SIG-M5 (cell line): ENCODE data around the gene AHDC1.
"Not testable (repeated sequence)": the region's sequence is repeated elsewhere in the genome, so short reads cannot be mapped to it uniquely, and the experiment has no call there.

Experiments used
- DNase-seq: peaks from one replicate; lab custom pipeline; 2025; lab: John Stamatoyannopoulos, UW

AHDC1 gene

DNA sequence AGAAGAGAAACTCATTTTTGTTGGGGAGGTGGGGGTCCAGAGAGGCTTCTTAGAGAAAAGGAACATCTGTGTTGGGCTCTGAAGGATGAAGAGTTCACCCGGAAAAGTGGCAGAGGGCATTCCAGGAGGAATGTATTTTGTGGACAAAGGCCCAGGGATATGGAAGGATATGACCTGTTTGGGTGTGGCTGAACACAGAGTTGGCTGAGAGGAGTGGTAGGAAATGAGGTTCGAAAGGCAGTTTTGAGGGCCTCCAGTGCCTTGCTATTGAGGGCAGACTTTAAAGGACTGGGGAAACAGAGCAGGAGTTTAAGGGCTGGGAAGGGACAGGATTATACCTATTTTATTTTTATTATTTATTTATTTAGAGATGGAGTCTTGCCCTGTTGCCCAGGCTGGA lies 86.6 kb downstream of the AHDC1 start:
- no peak for DNase-seq

DNA sequence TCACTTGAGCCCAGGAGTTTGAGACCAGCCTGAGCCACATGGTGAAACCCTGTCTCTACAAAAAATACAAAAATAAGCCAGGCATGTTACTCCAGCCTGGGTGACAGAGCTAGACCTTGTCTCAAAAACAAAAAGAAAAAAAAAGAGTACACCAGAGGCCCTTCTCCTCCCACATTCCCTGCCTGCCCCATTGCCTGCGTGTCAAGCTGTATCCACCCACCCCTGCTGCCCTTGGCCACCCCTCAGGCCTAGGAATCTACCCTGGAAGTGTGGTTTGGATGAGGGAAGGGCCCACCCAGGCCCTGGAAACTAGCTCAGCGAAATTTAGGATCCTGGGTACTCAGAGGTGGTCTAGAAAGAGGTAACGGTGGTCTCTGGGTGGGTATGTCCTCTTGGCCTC lies 88.3 kb downstream of the AHDC1 start:
- no peak for DNase-seq

GRCh38 chr1:27513958-27514357 lies 90.0 kb downstream of the AHDC1 start:
- no peak for DNase-seq

- no peak for DNase-seq
Observed at GRCh38 chr1:27513528-27513927, 90.4 kb downstream of the AHDC1 start.

DNA sequence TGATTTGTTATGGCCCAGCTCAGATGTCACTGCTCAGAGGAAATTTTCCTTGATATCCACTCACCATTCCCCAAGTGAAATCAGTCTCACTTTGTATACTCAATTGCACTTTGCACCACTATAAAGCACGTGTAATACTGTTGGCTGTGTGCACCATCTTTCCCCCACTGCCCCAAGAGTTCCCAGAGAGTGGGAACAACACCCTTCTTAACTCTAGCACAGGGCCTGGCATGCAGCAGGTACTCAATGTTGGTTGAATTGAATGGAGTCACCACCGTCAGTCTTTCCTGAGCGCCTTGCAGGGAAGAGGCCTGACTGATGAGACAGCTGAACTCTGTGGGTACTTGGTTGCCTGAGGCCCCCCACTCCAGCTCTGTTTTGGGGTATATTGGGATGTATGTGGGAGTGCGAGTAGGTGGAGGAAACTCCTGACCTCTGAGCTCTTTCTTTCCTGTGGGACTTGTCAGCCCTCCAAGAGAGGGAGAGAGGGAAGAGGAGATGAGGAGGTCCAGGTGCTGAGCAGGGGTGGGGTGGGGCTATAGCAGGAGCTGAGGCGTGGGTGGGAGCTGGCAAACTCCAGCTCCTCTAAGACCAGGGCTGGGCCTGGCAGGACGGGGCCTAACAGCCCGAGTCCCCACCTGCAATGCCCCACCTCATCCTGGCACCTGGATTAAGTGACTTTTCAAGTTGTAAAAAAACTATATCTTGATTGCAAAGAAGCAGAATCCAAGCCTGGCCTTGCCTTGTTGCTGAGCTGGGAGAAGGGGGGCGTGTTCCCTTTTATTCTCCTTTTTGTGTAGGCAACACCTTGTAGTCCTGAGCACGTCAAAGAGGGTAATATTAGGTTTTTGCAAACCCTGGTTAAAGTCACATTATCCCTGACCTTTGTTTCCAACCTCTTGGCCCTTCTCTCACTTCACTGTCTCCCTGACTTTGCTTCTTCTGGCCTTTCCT lies 94.5 kb downstream of the AHDC1 start:
- no peak for DNase-seq

DNA sequence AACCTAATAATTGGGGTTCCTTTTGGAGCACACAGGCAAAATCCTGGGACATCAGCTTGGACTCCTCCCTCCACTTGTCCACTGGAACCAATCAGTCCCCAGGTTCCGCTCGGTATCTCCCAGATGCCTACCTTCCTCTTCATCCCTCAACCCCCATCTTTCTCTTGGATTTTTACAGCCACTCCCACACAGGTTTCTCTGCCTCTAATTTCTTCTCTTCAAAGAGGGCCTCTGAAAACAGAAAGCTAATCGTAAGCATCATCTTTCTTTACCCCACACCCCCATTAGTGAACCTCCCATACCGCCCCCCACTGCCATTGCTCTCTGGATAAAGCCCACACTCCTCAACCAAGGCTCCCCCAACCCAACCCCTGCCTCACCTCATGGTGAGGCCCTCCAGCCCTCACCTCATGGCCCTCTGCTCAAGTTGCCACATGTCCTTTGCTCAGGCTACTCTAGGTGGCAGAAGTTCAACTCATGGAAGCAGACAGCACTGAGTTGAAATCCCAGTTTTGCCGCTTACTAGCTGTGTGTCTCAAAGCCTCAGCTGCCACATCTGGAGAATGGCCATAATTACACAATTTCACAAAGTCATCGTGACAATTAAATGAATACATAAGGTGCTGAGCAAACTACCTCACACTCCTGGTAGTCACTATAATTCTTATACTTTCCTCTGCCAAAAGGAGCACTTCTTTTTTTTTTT lies 95.8 kb downstream of the AHDC1 start:
- DNase-seq: no peak

DNA sequence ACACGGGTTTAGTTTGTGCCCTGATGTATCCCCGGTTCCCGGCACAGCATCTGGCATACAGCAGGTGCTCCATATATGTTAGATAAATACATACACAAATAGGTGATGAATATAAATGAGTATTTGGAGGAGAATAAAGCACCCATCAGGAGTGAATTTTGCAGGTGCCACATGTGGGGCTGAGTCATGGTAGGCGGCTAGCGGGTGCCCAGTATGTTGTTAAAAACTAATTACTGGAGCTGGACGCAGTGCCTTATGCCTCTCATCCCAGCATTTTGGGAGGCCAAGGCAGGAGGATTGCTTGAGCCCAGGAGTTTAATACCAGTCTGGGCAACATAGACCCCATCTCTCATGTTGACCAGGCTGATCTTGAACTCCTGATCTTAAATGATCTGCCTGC lies 97.2 kb downstream of the AHDC1 start:
- DNase-seq: no peak

GRCh38 chr1:27505420-27505680 lies 98.6 kb downstream of the AHDC1 start:
- no peak for DNase-seq

GRCh38 chr1:27504588-27505419 lies 99.1 kb downstream of the AHDC1 start:
- no peak for DNase-seq

- DNase-seq: no peak
Observed at GRCh38 chr1:27503844-27504587, 99.9 kb downstream of the AHDC1 start.

DNA sequence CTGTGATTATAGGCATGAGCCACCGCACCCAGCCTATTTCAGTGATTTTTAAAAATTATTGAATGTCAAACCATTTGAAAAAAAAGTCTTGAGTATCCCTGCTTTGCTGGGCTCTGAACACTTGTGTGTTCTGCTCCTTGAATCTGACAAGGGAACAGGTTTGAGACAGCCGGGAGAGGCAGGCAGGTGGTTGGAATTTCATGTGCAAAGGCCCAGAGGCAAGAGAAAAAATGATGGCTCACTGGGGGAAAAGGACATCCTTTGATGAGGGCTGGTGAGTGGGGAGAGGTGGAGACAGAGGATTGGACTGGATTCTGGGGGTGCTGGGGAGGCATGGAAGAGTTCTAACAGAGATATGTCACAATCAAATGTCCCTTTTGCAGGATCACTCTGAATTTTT lies 100.9 kb downstream of the AHDC1 start:
- no peak for DNase-seq

GRCh38 chr1:27501159-27501558 lies 102.8 kb downstream of the AHDC1 start:
- DNase-seq: not testable (repeated sequence)

DNA sequence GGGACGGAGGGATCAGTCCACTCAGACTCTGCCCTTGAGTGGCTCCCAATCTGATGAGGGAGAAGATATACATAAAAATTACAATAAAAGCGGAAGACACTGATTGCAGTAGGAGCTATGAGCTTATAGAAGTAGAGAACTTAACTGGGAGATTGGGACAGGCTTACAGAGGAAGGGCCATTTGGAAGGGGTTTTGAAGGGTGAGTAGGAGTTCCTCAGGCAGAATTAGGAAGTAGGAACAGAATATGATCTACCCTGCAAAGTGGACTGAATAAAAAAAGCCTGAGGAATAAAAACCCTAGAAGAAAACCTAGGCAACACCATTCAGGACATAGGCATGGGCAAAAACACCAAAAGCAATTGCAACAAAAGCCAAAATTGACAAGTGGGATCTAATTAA lies 104.8 kb downstream of the AHDC1 start:
- DNase-seq: no peak

DNA sequence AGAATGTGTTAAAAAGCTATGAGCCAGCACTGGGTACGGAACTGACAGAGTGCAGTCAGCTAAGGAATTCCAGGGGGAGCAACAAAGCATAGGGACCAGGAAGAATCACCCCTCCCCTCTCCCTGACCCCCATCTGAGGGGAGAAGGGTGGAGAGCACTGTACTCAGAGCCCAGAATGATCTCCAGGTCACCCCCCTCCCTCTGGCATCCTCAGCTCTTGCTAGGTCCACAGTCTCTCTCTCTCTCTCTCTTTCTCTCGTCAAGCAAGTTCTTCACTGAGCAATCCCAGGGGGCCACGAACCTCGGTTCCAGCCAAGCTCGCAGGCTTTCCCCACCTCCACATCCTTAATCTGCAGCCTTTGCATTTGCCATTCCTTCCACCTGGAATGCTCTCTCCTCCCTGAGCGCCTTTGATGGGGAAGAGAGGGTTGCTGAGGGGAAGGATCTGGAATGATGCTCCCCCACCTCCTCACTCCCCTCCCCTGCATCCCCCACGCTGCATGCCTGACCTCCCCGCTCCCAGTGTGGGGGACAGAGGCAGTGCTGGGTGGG lies 107.3 kb downstream of the AHDC1 start:
- no peak for DNase-seq

- no peak for DNase-seq
Observed at GRCh38 chr1:27492796-27493195, 111.1 kb downstream of the AHDC1 start.

DNA sequence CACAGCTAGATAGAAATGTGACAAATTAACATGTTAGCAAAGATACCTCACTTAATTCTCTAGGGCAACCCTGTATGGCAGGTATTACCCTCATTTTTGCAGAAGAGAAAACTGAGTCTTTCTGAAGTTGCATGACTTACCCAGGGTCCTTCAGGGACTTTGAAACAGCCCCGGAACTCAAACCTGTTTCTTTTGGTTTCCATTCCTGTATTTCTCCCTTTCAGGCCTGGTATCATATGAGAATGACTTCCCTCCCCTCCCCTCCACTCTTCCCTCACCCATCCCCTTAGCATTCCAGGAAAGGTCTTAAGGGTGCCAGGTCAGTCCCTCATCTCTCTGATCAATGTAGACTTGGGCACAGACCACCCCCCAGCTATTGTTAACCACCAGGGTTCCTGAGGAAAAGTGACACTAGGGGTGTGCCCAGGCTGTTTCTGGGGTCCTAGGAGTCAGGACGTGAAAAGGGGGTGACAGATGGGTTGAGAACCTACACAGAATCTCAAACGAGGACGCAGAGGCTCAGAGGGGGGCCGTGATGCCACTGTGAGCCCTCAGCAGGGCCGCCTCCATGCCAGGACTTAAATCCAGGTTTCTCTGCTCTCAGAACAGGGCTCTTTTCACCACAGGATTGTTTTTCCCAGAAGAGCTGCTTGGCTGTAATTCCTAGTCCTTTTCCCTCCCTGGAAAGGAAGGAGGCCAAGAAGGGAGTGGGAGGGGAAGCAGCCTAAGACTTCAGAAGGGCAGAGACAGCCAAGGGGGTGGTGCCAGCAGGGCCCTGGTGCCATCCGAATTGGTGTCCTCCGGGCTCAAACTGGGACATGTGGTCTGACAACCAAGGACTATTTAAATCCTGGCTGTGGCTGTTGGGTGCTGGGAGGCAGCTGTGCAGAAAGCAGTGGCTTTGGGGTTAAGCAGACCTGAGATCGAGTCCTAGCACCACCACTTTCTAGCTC lies 111.9 kb downstream of the AHDC1 start:
- DNase-seq: no peak

DNA sequence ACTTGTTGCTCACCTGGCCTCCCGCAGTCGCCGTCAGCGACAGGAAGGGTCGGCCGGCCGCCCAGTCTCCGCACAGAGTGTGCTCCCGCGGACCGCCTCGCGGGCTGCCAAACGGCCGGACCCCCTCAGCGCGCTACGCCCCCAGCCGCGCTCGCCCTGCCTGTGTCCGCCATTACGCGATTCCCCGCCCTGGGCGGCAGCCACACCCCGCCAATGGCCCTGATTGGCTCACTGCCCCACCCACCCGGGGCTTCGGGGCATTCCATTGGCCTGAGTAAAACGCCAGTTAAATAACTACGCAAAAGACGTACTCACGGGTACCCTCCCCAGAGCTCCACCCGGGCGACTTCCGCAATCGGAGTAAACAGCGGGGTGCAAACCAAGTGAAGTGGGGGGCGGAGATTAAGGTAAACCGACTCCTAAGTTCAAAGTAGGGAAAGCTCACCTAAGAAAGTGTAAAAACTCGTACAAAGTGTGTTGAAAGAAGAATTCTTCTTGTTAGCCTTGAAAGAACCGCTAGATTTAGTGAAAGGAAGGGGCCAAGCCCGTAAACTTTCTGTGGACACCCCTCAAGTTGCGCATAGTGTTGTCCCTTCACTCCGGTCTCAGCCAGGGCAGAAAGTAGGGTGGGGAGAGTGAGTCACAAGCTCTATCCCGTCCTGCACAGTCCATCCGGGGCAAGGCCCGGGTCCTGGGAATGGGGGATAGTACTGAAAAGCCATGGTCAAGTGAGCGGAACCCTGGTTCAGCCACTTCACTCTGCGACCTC lies 113.8 kb downstream of the AHDC1 start, which contains the start of gene WASF2:
TSS of gene WASF2 (minus strand) at position 195 of the 769 bp plus-strand sequence. CDS start 61,277 bp downstream, outside the sequence.
- peak; percentile 68 for DNase-seq

DNA sequence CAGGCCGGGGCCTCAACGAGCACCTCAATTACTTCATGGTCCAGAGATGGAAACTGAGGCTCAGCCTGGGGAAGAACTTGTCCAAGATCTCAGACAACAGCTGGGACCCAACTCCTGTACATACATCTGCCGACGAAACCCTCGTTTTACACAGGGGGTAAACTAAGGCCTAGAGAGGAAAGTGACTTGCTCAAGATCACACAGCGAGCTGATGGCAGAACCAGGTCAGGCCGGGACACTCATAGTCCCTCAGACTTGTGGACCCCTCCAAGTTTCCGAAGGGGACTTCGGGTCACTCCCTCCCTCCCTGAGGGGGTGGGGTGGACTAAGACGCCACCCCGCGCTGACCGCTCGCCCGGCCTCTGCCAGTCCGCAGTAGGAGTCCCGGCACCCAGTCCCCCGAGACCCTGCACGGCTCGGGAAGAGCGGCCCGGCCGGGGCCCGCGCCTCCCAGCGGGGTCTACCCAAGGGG lies 114.4 kb downstream of the AHDC1 start:
- no peak for DNase-seq
